Gastrocnemius medialis (tissue), 4 donors: ENCODE results near the gene PCDH12. TPM values are rescaled to one million over a fixed set of nuclear protein-coding genes. Genes with fewer than 3 reads are reported as not detected.

Source experiments
- ATAC-seq, 2 donors: fragments of 150-250 bp; one replicate each; pipeline ENCODE4 v1.9.1; 2016
- DNase-seq, 2 donors: peaks; one replicate each; pipeline ENCODE4 v3.0.0-alpha.2; 2019
- H3K27ac ChIP-seq, 4 donors: fragments of 200-600 bp; sonication (generic); 1 replicate in 1 of 4; 2 replicates in 3 of 4; pipeline ENCODE4 v1.5.1; 2016 to 2018; ENCODE audit warnings: mild to moderate bottlenecking in 2 of 4, moderate library complexity in 1 of 4
- H3K27me3 ChIP-seq, 3 donors: fragments of 200-600 bp; sonication (generic) in 2 of 3; 1 replicate in 1 of 3; 2 replicates in 2 of 3; pipeline versions ENCODE4 v1.5.1 to v1.6.0; 2016 to 2019; ENCODE audit warnings: mild to moderate bottlenecking in 1 of 3, moderate library complexity in 1 of 3
- H3K36me3 ChIP-seq, 2 donors: fragments of 200-600 bp; sonication (generic) in 1 of 2; one replicate each; pipeline ENCODE4 v1.5.1; 2017 to 2018
- H3K4me1 ChIP-seq, 2 donors: fragments of 200-600 bp; sonication (generic) in 1 of 2; one replicate each; pipeline ENCODE4 v1.5.1; 2016 to 2017; ENCODE audit warnings: mild to moderate bottlenecking in 2 of 2
- H3K4me3 ChIP-seq, 4 donors: fragments of 200-600 bp; sonication (generic) in 3 of 4; 1 replicate in 1 of 4; 2 replicates in 3 of 4; pipeline ENCODE4 v1.5.1; 2016 to 2019; ENCODE audit warnings: mild to moderate bottlenecking in 2 of 4
- H3K9me3 ChIP-seq, 3 donors: fragments of 200-600 bp; sonication (generic) in 2 of 3; 1 replicate in 1 of 3; 2 replicates in 2 of 3; pipeline ENCODE4 v1.5.1; 2016 to 2019
- CTCF ChIP-seq, 5 experiments: fragments of 450-650 bp in 3 of 5; fragments of 200-600 bp in 2 of 5; sonication (generic) in 2 of 5; IDR thresholded peaks in 4 of 5; conservative IDR thresholded peaks in 1 of 5; 1 replicate in 4 of 5; 2 replicates in 1 of 5; pipeline ENCODE4 v1.5.1; 2016 to 2019; ENCODE audit warnings: antibody characterized with exemption in 5 of 5, mild to moderate bottlenecking in 3 of 5, moderate library complexity in 3 of 5
- POLR2A ChIP-seq, 2 donors: fragments of 450-650 bp; IDR thresholded peaks; one replicate each; pipeline ENCODE4 v1.6.1; 2017; ENCODE audit warnings: antibody characterized with exemption in 2 of 2, mild to moderate bottlenecking in 2 of 2, moderate library complexity in 2 of 2
- in situ Hi-C, 4 donors: fragments of 200-750 bp; cut with MboI; loops; one replicate each; pipeline versions ENCODE4 v1.15.0 to v1.8.0; 2017; ENCODE audit warnings: low sequenced_read_pairs in 4 of 4
- intact Hi-C: fragments of 100-400 bp; cut with DNase I; formaldehyde crosslinking; loops from one replicate; pipeline ENCODE4 v1.15.1; 2023; ENCODE audit warnings: low total_unique reads
- total RNA-seq, 4 donors: library from RNA; depleted of rRNA; stranded (reverse); fragments of >200 nt; gene quantifications; one replicate each; pipeline versions ENCODE4 v1.1.0 to v1.2.3, GENCODE V29; 2016

Gene PCDH12
- total RNA-seq, 4 donors from 2014 or later = 2.1 to 13.6 (median 3.6) TPM

GRCh38 chr5:142000704-142001484 is 42.9 kb upstream of the PCDH12 start:
- no peak for DNase-seq
- Histone ChIP-seq H3K4me3 (no peak overlapping the region), H3K27me3 (no peaks in the 10 kb centered on the region), H3K4me1 (no peaks in the 10 kb centered on the region), H3K9me3 (no peaks in the 10 kb centered on the region), H3K27ac (peak overlapping the region in 1 of 4 donors; percentile 16), H3K36me3 (peaks cover 0 to 54% of the 10 kb centered on the region in 2 donors)
- TF ChIP-seq POLR2A (IDR thresholded peaks at IDR 0.05) = no peak
- TF ChIP-seq CTCF (IDR thresholded peaks at IDR 0.05 in 4 of 5, conservative IDR thresholded peaks at IDR 0.05 in 1 of 5) = peak in 2 of 5 experiments; percentile 12 to 42
- in situ Hi-C loops = loop anchor here in 2 of 4 donors (5.0 to 25.0 kb wide), 2 partner anchors 141 to 886 kb away; no protein-coding TSS in a partner anchor
- peak in 1 of 2 donors; percentile 50 for ATAC-seq
- intact Hi-C loops = no loop called here

- H3K9me3 ChIP-seq = no peaks in the 10 kb centered on the region
- no peak overlapping the region for H3K27ac ChIP-seq
- peaks cover 0 to 47% of the 10 kb centered on the region in 2 donors for H3K36me3 ChIP-seq
- DNase-seq = no peak
- no peaks in the 10 kb centered on the region for H3K27me3 ChIP-seq
- H3K4me1 ChIP-seq = no peaks in the 10 kb centered on the region
- TF ChIP-seq POLR2A (IDR thresholded peaks at IDR 0.05) = no peak
- no peak for TF ChIP-seq CTCF (IDR thresholded peaks at IDR 0.05 in 4 of 5, conservative IDR thresholded peaks at IDR 0.05 in 1 of 5)
- intact Hi-C loops = no loop called here
- in situ Hi-C loops = loop anchor here in 2 of 4 donors (5.0 to 25.0 kb wide), 2 partner anchors 142 to 887 kb away; no protein-coding TSS in a partner anchor
- ATAC-seq = no peak
- H3K4me3 ChIP-seq = no peak overlapping the region
Observed at GRCh38 chr5:142000173-142000572, 42.2 kb upstream of the PCDH12 start.

- no peak for TF ChIP-seq CTCF (IDR thresholded peaks at IDR 0.05 in 4 of 5, conservative IDR thresholded peaks at IDR 0.05 in 1 of 5)
- TF ChIP-seq POLR2A (IDR thresholded peaks at IDR 0.05) = no peak
- in situ Hi-C loops = loop anchor here in 3 of 4 donors (10.0 to 25.0 kb wide), 2 partner anchors 147 to 565 kb away; no protein-coding TSS in a partner anchor
- Histone ChIP-seq H3K4me1 (peaks cover 0 to 4% of the 10 kb centered on the region in 2 donors), H3K36me3 (peaks cover 0 to 51% of the 10 kb centered on the region in 2 donors), H3K27ac (no peak overlapping the region), H3K27me3 (no peaks in the 10 kb centered on the region), H3K4me3 (no peak overlapping the region), H3K9me3 (no peaks in the 10 kb centered on the region)
- no peak for DNase-seq
- intact Hi-C loops = no loop called here
- no peak for ATAC-seq
Observed at GRCh38 chr5:141997358-141997960, 39.5 kb upstream of the PCDH12 start.

GRCh38 chr5:141995656-141996055 is 37.7 kb upstream of the PCDH12 start:
- Histone ChIP-seq H3K27me3 (no peaks in the 10 kb centered on the region), H3K9me3 (no peaks in the 10 kb centered on the region), H3K4me3 (no peak overlapping the region), H3K27ac (no peak overlapping the region), H3K36me3 (peaks cover 0 to 44% of the 10 kb centered on the region in 2 donors), H3K4me1 (peaks cover 0 to 5% of the 10 kb centered on the region in 2 donors)
- intact Hi-C loops = no loop called here
- ATAC-seq = no peak
- in situ Hi-C loops = loop anchor here in 3 of 4 donors (10.0 to 25.0 kb wide), 2 partner anchors 149 to 567 kb away; no protein-coding TSS in a partner anchor
- TF ChIP-seq POLR2A (IDR thresholded peaks at IDR 0.05) (no peak), CTCF (IDR thresholded peaks at IDR 0.05 in 4 of 5, conservative IDR thresholded peaks at IDR 0.05 in 1 of 5) (no peak)
- DNase-seq = no peak
